ENCODE data around the gene TNFRSF12A. TPM values are rescaled to one million over a fixed set of nuclear protein-coding genes. Genes with fewer than 3 reads are reported as not detected.
"Not testable (repeated sequence)": the region's sequence is repeated elsewhere in the genome, so short reads cannot be mapped to it uniquely, and the experiment has no call there.

TNFRSF12A gene
- polyA plus RNA-seq, 1 donor (not counting 4 experiments of a cell fraction or from before 2014, with no cell fraction given): 147 TPM

- H3K9me1 ChIP-seq (ENCODE audit: control insufficient read depth, extremely low read depth, insufficient read depth, low read length): no peaks in the 10 kb centered on the region
- FAIRE-seq: no peak
- peaks cover 0 to 6% of the 10 kb centered on the region in 2 experiments for H3K36me3 ChIP-seq (ENCODE audit: control insufficient read depth in 2 of 2, extremely low read depth in 1 of 2, insufficient read depth in 2 of 2, low read length in 2 of 2)
- H3K27me3 ChIP-seq (ENCODE audit: control insufficient read depth, extremely low read depth, insufficient read depth, low read length): peaks cover 2% of the 10 kb centered on the region
- no peaks in the 10 kb centered on the region for H3K9me3 ChIP-seq (ENCODE audit: control insufficient read depth, low read depth, low read length)
- no peaks in the 10 kb centered on the region for H3K79me2 ChIP-seq (ENCODE audit: control insufficient read depth, insufficient read depth, low read length)
- H4K20me1 ChIP-seq (ENCODE audit: control insufficient read depth, extremely low read depth, insufficient read depth, low read length): no peaks in the 10 kb centered on the region
- no peak overlapping the region for H2AFZ ChIP-seq (ENCODE audit: control insufficient read depth, low read length)
- no peak for TF ChIP-seq EZH2 (IDR thresholded peaks at IDR 0.05; ENCODE audit: low read length)
- TF ChIP-seq, protein P1, sequence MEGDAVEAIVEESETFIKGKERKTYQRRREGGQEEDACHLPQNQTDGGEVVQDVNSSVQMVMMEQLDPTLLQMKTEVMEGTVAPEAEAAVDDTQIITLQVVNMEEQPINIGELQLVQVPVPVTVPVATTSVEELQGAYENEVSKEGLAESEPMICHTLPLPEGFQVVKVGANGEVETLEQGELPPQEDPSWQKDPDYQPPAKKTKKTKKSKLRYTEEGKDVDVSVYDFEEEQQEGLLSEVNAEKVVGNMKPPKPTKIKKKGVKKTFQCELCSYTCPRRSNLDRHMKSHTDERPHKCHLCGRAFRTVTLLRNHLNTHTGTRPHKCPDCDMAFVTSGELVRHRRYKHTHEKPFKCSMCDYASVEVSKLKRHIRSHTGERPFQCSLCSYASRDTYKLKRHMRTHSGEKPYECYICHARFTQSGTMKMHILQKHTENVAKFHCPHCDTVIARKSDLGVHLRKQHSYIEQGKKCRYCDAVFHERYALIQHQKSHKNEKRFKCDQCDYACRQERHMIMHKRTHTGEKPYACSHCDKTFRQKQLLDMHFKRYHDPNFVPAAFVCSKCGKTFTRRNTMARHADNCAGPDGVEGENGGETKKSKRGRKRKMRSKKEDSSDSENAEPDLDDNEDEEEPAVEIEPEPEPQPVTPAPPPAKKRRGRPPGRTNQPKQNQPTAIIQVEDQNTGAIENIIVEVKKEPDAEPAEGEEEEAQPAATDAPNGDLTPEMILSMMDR (optimal IDR thresholded peaks at IDR 0.05 in 1 of 3, IDR thresholded peaks at IDR 0.05 in 1 of 3, conservative IDR thresholded peaks at IDR 0.05 in 1 of 3; ENCODE audit: extremely low read depth in 1 of 3, insufficient read depth in 2 of 3, low read length in 3 of 3): no peak
- H3K4me2 ChIP-seq (ENCODE audit: control insufficient read depth, extremely low read depth, insufficient read depth, low read depth, low read length): no peak overlapping the region
- dilution Hi-C loops (cut with MboI; ENCODE audit: extremely low pct_ligation_motif_present, low sequenced_read_pairs): no loop called here
- DNase-seq (ENCODE audit: low read depth, low spot score): no peak
- no peak overlapping the region for H3K4me3 ChIP-seq (ENCODE audit: control insufficient read depth in 2 of 3, extremely low read depth in 1 of 3, insufficient read depth in 2 of 3, low read depth in 1 of 3, low read length in 3 of 3)
- H3K27ac ChIP-seq (ENCODE audit: control insufficient read depth, insufficient read depth, low read length): no peak overlapping the region
- H3K4me1 ChIP-seq (ENCODE audit: control insufficient read depth, extremely low read depth, insufficient read depth, low read length): peaks cover 8% of the 10 kb centered on the region
- no peak overlapping the region for H3K9ac ChIP-seq (ENCODE audit: control insufficient read depth, extremely low read depth, insufficient read depth, low read length)
Observed at GRCh38 chr16:3054965-3055733, 35.0 kb downstream of the TNFRSF12A start.

DNA sequence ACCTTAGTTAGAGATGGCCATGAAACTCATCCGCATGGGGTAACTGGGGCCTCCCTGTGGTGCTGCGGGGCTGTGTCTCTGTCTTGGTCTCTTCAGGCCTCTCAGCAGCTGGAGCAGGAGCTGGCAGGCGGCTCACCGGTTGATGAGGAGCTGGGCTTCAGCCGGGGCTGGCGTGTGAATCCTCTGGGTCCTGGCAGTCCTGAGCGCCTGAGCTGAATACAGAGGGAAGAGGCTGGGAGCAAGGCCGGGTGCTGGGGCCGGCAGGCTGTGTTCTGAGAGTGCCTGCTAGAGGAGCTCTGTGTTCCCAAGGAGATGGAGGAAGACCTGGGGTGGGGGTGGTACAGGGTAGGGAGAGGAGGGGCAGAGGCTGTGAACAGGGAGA is 35.6 kb downstream of the TNFRSF12A start:
- H3K9me1 ChIP-seq (ENCODE audit: control insufficient read depth, extremely low read depth, insufficient read depth, low read length); H4K20me1 ChIP-seq (ENCODE audit: control insufficient read depth, extremely low read depth, insufficient read depth, low read length); H3K4me1 ChIP-seq (ENCODE audit: control insufficient read depth, extremely low read depth, insufficient read depth, low read length); H3K4me3 ChIP-seq (ENCODE audit: control insufficient read depth in 2 of 3, extremely low read depth in 1 of 3, insufficient read depth in 2 of 3, low read depth in 1 of 3, low read length in 3 of 3); H3K27ac ChIP-seq (ENCODE audit: control insufficient read depth, insufficient read depth, low read length); H3K27me3 ChIP-seq (ENCODE audit: control insufficient read depth, extremely low read depth, insufficient read depth, low read length); H3K9me3 ChIP-seq (ENCODE audit: control insufficient read depth, low read depth, low read length); H3K4me2 ChIP-seq (ENCODE audit: control insufficient read depth, extremely low read depth, insufficient read depth, low read depth, low read length); H3K36me3 ChIP-seq (ENCODE audit: control insufficient read depth in 2 of 2, extremely low read depth in 1 of 2, insufficient read depth in 2 of 2, low read length in 2 of 2); FAIRE-seq; DNase-seq (ENCODE audit: low read depth, low spot score); H3K9ac ChIP-seq (ENCODE audit: control insufficient read depth, extremely low read depth, insufficient read depth, low read length); H3K79me2 ChIP-seq (ENCODE audit: control insufficient read depth, insufficient read depth, low read length); dilution Hi-C loops (cut with MboI; ENCODE audit: extremely low pct_ligation_motif_present, low sequenced_read_pairs); H2AFZ ChIP-seq (ENCODE audit: control insufficient read depth, low read length): not testable (repeated sequence)
